Measurements from ENCODE around the gene BBC3. TPM values are rescaled to one million over a fixed set of nuclear protein-coding genes. Genes with fewer than 3 reads are reported as not detected.

Gene BBC3
- polyA plus RNA-seq, 2 of the 4 experiments (the other 2 are of a cell fraction), result 6.0 to 8.9 TPM

DNA sequence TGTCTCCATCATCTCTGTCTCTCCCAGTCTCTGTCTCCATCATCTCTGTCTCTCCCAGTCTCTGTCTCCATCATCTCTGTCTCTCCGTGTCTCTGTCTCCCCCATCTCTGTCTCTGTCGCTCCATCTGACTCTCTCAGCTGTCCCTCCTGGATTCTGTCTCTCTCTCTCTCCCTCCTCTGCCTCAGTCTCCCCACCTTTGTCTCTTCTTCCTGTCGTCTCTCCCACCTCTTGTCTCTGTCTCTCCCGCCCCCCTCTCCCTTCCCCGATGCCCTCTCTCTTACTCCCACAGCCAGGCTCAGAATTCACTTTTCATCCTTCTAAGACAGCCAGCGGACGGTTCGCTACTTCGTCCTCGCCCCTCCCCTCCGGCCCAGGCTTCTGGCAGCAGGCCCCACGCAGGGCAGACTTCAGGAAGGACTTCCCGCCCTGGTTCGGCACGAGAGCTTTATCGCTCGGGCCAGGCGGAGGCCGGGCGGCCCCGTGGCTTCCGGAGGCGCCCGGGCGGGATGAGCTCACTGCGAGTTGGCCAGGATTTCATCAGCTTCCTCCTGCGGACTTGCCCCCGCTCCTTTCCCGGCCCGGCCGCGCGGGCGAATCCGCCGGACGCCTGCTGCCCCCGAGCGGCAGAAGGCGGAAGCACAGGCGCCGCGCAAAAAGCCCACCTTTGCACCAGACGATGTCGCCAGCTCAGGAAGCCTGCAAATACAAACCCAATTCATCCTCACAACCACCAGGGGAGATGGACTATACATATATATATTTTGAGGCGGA is 13.0 kb upstream of the BBC3 start (continued):
- TF ChIP-seq, protein P1, sequence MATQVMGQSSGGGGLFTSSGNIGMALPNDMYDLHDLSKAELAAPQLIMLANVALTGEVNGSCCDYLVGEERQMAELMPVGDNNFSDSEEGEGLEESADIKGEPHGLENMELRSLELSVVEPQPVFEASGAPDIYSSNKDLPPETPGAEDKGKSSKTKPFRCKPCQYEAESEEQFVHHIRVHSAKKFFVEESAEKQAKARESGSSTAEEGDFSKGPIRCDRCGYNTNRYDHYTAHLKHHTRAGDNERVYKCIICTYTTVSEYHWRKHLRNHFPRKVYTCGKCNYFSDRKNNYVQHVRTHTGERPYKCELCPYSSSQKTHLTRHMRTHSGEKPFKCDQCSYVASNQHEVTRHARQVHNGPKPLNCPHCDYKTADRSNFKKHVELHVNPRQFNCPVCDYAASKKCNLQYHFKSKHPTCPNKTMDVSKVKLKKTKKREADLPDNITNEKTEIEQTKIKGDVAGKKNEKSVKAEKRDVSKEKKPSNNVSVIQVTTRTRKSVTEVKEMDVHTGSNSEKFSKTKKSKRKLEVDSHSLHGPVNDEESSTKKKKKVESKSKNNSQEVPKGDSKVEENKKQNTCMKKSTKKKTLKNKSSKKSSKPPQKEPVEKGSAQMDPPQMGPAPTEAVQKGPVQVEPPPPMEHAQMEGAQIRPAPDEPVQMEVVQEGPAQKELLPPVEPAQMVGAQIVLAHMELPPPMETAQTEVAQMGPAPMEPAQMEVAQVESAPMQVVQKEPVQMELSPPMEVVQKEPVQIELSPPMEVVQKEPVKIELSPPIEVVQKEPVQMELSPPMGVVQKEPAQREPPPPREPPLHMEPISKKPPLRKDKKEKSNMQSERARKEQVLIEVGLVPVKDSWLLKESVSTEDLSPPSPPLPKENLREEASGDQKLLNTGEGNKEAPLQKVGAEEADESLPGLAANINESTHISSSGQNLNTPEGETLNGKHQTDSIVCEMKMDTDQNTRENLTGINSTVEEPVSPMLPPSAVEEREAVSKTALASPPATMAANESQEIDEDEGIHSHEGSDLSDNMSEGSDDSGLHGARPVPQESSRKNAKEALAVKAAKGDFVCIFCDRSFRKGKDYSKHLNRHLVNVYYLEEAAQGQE (IDR thresholded peaks at IDR 0.05), result no peak; the same call in 1 of the 2 replicates
- no peak for TF ChIP-seq CBX2 (IDR thresholded peaks at IDR 0.05; ENCODE audit: borderline replicate concordance, low read depth)
- TF ChIP-seq EP300 (IDR thresholded peaks at IDR 0.05), result peak; percentile 22 to 84; a peak in 3 of 5 replicates
- TF ChIP-seq EHF (CRISPR knock-in tag; IDR thresholded peaks at IDR 0.05), result no peak
- no peak for TF ChIP-seq NFE2L2 (conservative IDR thresholded peaks at IDR 0.05; ENCODE audit: low read length)
- TF ChIP-seq RARB (CRISPR knock-in tag; IDR thresholded peaks at IDR 0.05), result peak; percentile 69; the same call in 1 of the 2 replicates
- TF ChIP-seq, protein P2, sequence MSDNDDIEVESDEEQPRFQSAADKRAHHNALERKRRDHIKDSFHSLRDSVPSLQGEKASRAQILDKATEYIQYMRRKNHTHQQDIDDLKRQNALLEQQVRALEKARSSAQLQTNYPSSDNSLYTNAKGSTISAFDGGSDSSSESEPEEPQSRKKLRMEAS (IDR thresholded peaks at IDR 0.05), result peak; percentile 93
- TF ChIP-seq BHLHE40 (IDR thresholded peaks at IDR 0.05; ENCODE audit: low read depth, low read length), result peak; percentile 73
- TF ChIP-seq, protein P3, sequence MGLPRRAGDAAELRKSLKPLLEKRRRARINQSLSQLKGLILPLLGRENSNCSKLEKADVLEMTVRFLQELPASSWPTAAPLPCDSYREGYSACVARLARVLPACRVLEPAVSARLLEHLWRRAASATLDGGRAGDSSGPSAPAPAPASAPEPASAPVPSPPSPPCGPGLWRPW (IDR thresholded peaks at IDR 0.05), result no peak; the same call in 1 of the 2 replicates
- peak; percentile 40; the same call in 1 of the 2 replicates for TF ChIP-seq GATA3 (IDR thresholded peaks at IDR 0.05; ENCODE audit: borderline replicate concordance)
- peak; percentile 42; the same call in 1 of the 2 replicates for TF ChIP-seq TFCP2L1 (CRISPR knock-in tag; IDR thresholded peaks at IDR 0.05)
- TF ChIP-seq MAZ (IDR thresholded peaks at IDR 0.05; ENCODE audit: borderline replicate concordance, low read depth, low read length), result peak; percentile 98
- TF ChIP-seq CHD2 (IDR thresholded peaks at IDR 0.05; ENCODE audit: low read length, partially characterized antibody), result no peak
- TF ChIP-seq, protein P4, sequence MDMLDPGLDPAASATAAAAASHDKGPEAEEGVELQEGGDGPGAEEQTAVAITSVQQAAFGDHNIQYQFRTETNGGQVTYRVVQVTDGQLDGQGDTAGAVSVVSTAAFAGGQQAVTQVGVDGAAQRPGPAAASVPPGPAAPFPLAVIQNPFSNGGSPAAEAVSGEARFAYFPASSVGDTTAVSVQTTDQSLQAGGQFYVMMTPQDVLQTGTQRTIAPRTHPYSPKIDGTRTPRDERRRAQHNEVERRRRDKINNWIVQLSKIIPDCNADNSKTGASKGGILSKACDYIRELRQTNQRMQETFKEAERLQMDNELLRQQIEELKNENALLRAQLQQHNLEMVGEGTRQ (IDR thresholded peaks at IDR 0.05), result no peak
- no peak for TF ChIP-seq JUNB (IDR thresholded peaks at IDR 0.05)
- TF ChIP-seq, protein P5, sequence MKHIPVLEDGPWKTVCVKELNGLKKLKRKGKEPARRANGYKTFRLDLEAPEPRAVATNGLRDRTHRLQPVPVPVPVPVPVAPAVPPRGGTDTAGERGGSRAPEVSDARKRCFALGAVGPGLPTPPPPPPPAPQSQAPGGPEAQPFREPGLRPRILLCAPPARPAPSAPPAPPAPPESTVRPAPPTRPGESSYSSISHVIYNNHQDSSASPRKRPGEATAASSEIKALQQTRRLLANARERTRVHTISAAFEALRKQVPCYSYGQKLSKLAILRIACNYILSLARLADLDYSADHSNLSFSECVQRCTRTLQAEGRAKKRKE (CRISPR knock-in tag; IDR thresholded peaks at IDR 0.05; ENCODE audit: low read depth), result peak; percentile 62; the same call in 1 of the 2 replicates
- no peak for TF ChIP-seq NPAS2 (CRISPR knock-in tag; IDR thresholded peaks at IDR 0.05; ENCODE audit: borderline replicate concordance)
- no peak for TF ChIP-seq SREBF2 (IDR thresholded peaks at IDR 0.05)
- peak; percentile 86 for TF ChIP-seq TP53 (CRISPR knock-in tag; IDR thresholded peaks at IDR 0.05)
- TF ChIP-seq POLR2AphosphoS2 (conservative IDR thresholded peaks at IDR 0.05; ENCODE audit: low read length), result no peak
- no peak for TF ChIP-seq FOSB (CRISPR knock-in tag; IDR thresholded peaks at IDR 0.05)
- TF ChIP-seq, protein P6, sequence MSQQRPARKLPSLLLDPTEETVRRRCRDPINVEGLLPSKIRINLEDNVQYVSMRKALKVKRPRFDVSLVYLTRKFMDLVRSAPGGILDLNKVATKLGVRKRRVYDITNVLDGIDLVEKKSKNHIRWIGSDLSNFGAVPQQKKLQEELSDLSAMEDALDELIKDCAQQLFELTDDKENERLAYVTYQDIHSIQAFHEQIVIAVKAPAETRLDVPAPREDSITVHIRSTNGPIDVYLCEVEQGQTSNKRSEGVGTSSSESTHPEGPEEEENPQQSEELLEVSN (IDR thresholded peaks at IDR 0.05; ENCODE audit: borderline replicate concordance, low read depth), result peak; percentile 95

Measured in A549 (cell line).